ENCODE measurements around the gene EPB41L4B. TPM values are rescaled to one million over a fixed set of nuclear protein-coding genes. Genes with fewer than 3 reads are reported as not detected.

Gene EPB41L4B
- total and polyA plus RNA-seq, 2 of the 13 experiments (the other 11 are each of a cell fraction or from before 2014, with no cell fraction given): 17.6 to 22.1 TPM

GRCh38 chr9:109320742-109321448 is at the start of gene EPB41L4B (continued):
- TF ChIP-seq AHDC1 (CRISPR knock-in tag; IDR thresholded peaks at IDR 0.05; ENCODE audit: borderline replicate concordance) (0 out of 2 replicates have a peak, but pooled peaks have one; percentile 51), BHLHE40 (IDR thresholded peaks at IDR 0.05; ENCODE audit: low read length) (peak; percentile 99), MIER2 (CRISPR knock-in tag; IDR thresholded peaks at IDR 0.05) (peak; percentile 71; the same call in 1 of the 2 replicates), MYPOP (CRISPR knock-in tag; IDR thresholded peaks at IDR 0.05) (peak; percentile 91), NFYC (CRISPR knock-in tag; IDR thresholded peaks at IDR 0.05) (peak; percentile 36; the same call in 1 of the 2 replicates), KLF6 (CRISPR knock-in tag; IDR thresholded peaks at IDR 0.05) (peak; percentile 96), SRSF9 (IDR thresholded peaks at IDR 0.05; ENCODE audit: borderline replicate concordance, insufficient read depth, low read depth, low read length, poor library complexity, severe bottlenecking) (no peak), MIXL1 (CRISPR knock-in tag; IDR thresholded peaks at IDR 0.05) (peak; percentile 85), ZC3H13 (CRISPR knock-in tag; IDR thresholded peaks at IDR 0.05) (peak; percentile 67; the same call in 1 of the 2 replicates), ZNF740 (CRISPR knock-in tag; IDR thresholded peaks at IDR 0.05) (0 out of 2 replicates have a peak, but pooled peaks have one; percentile 50), ZNF777 (CRISPR knock-in tag; IDR thresholded peaks at IDR 0.05) (peak; percentile 63; the same call in 1 of the 2 replicates), TBX3 (IDR thresholded peaks at IDR 0.05; ENCODE audit: borderline replicate concordance) (peak; percentile 72; the same call in 1 of the 2 replicates), ZNF773 (CRISPR knock-in tag; IDR thresholded peaks at IDR 0.05; ENCODE audit: borderline replicate concordance) (peak; percentile 85; the same call in 1 of the 2 replicates), TERF1 (CRISPR knock-in tag; IDR thresholded peaks at IDR 0.05) (no peak), HNF1B (CRISPR knock-in tag; IDR thresholded peaks at IDR 0.05) (peak; percentile 89), HNRNPL (IDR thresholded peaks at IDR 0.05; ENCODE audit: low read depth, low read length) (0 out of 2 replicates have a peak, but pooled peaks have one; percentile 64), PREB (CRISPR knock-in tag; IDR thresholded peaks at IDR 0.05) (no peak)

All from HepG2 (cell line).